GM18498 (cell line): ENCODE data around the gene FRAS1.
"Not testable (repeated sequence)": the region's sequence is repeated elsewhere in the genome, so short reads cannot be mapped to it uniquely, and the experiment has no call there.

Source experiments
- ATAC-seq: cut with Tn5 transposase; IDR thresholded peaks from one replicate; pipeline ENCODE4 v1.9.1; 2021; ENCODE audit warnings: mild to moderate bottlenecking, moderate library complexity; ENCODE audit not compliant: unreplicated experiment

FRAS1 gene

DNA sequence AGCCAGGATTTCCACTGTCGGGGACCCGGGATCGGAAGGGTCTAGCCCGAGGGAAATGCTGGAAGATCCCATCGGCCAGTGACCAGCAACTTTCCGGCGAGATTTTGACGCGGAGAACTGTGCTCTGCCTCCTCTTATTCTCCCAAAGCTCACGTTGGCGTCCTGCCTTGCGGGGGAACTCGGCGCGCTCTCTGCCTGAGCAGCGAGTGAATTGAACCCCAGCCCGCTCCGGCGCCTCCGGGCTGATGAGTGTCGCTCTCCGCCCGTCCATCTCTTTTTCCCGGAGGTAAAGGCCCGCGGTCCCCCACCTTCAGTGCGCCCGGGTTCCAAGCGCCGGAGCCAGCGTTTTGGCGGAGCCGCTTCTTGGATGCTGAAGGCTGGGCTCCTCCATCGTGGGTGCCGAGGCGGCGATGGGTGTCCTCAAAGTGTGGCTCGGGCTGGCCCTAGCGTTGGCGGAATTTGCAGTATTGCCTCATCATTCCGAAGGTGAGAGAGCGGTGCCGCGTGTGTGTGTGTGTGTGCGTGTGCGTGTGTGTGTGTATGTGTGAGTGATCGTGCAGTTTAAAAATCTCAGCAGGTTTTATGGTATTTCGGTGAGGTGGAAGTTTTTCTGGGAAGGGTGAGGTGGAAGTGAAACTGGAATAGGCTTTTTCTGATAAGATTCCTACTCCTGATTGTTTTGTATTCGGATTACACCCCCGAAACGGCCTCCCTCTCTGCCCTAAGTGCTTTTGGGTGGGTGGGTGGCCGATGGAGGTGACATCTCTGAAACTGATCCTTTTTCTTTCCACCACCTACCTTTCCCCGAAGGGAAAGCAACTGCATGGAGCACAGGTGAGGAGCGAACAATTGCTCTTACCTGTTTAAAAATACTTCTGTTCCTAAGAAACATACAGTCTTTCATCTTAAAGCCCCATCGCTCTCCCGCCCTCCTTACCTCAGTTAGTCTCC lies 752 bp downstream of the FRAS1 start:
- peak; percentile 36 for ATAC-seq

GRCh38 chr4:78058591-78059523 lies 1.7 kb downstream of the FRAS1 start:
- ATAC-seq, result no peak

- no peak for ATAC-seq
Observed at GRCh38 chr4:78059524-78059889, 2.4 kb downstream of the FRAS1 start.

DNA sequence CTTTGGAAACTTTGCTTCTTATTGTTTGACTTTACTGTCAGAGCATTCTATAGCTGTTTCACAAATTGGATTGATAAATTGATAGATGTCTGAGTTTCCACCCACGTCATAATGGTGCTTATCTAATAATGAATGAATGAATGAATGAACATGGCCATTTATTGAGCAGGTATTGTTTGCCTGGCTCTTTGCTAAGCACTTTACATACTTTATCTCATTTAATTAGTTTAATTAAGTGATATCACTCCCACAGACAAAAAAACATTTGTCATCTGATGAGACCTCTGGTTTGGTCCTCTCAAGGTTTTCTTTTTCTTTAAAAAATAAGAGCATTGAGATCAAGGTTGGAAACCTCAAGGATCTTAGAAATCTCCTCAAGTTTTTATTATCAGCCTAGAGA lies 2.8 kb downstream of the FRAS1 start:
- no peak for ATAC-seq

GRCh38 chr4:78061939-78062570 lies 4.9 kb downstream of the FRAS1 start:
- ATAC-seq, result no peak

GRCh38 chr4:78065508-78066192 lies 8.5 kb downstream of the FRAS1 start:
- ATAC-seq, result no peak

- ATAC-seq, result no peak
Observed at GRCh38 chr4:78068481-78068880, 11.4 kb downstream of the FRAS1 start.

- no peak for ATAC-seq
Observed at GRCh38 chr4:78069319-78069718, 12.2 kb downstream of the FRAS1 start.

- no peak for ATAC-seq
Observed at GRCh38 chr4:78069859-78070258, 12.7 kb downstream of the FRAS1 start.

DNA sequence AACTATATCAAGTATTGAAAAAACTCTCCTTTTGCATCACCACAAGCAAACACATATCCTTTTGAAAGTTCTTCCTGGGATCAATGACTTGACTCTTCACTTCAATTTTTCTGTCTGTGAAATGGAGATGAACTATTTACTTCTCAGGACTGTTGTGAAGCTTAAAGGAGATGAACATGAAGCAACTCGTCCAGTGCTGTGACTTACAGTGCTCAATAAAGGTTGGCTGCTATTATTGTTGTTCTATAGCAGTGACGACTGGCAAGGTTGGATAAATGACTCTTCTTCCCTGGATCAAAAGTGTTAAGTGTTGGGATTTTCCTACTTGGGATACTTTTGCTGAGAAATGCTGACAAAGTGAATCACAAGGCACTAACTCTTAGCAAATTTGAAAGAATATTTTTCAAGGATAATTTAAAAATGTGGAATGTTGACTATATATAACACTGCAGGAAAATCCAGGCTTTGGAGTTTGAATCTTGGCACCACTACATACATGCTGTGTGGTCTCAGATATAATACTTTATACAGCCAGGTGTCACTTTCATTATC lies 13.7 kb downstream of the FRAS1 start:
- no peak for ATAC-seq

DNA sequence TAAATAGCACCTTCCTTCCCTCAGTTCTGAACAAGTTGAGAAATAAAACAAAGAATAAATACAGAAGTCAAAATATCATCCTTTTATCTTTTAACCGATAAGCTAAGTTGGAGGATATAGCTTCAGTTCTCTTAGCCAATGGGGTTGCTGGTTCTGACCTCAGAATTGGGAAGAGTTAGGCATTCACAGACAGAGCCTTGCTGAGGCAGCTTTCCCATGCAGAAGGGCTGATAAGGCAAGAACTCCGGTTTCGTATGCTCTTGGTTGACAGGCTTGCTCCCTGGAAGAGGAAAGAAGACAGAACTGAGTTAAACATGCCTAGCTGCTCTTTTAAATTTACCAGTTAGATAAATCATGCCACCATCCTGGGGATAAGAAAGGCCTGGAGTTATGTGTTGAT lies 17.6 kb downstream of the FRAS1 start:
- ATAC-seq, result no peak

DNA sequence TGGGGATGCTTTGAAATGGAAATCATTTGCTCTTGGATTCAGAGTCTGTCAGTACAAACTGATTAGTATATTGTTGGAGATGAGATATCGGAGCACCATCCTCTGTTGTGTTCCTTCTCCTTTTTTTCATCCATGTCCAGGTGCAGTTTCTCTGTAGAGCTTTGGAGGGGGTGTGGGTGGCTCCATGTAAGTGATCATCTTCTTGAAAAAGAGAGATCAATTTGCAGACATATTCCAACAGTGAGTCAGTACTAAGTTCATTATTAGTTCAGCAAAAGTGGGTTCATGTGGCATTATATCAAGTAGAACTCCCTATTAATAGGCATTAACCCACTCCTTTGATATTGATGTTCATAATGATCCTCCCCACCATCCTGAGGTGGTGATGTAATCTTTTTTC lies 18.9 kb downstream of the FRAS1 start:
- ATAC-seq, result no peak

DNA sequence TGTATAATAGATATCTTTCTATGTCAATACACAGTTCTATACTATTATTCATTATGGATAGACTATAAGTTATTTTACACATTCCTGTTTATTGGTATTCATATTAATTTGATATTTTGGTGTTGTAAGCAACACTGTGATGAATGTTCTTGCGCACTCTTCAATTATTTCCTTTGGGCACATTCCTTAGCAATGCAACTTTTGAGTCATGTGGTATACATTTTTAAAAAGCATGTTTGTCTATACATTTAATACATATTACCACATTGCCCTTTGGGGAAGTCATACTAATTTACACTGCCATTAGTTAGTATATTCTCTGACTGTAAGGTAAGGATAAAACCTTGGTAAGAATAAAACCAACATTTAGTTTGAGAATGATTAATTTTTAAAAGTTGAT lies 21.0 kb downstream of the FRAS1 start:
- no peak for ATAC-seq

- ATAC-seq, result no peak
Observed at GRCh38 chr4:78079726-78080430, 22.8 kb downstream of the FRAS1 start.

DNA sequence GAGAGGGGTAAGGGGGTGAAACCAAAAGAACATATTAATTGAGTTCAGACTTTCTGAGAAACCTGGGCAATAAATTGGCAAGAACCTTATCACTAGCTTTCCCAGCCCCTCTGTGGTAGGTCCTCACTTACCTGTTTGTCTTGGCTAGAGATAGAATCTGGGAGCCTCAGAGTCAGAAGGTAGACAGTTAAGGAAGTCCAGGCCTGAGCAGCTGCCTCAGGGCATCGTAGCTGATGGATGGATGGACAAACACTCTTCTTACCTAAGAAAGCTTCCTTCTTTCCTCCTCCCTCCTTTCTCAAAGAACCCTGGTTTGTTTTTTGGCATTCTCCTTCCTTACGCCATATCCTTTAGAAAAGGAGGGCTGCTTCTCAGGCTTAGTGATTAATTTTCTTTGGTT lies 24.4 kb downstream of the FRAS1 start:
- no peak for ATAC-seq

GRCh38 chr4:78083035-78083434 lies 25.9 kb downstream of the FRAS1 start:
- ATAC-seq, result no peak

DNA sequence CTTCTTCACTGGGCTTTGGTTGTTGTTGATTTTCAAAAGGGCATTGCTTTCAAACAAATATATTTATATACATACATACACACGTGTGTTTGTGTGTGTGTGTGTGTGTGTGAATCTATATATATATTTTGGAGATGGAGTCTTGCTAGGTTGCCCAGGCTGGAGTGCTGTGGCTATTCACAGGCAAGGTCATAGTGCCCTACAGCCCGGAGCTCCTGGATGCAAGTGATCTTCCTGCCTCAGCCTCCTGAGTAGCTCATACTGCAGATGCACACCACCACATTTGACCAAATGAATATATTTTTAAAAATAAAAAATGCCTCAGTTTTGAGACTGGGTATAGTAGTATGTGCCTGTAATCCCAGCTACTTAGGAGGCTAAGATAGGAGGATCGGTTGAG lies 34.4 kb downstream of the FRAS1 start:
- ATAC-seq, result no peak

DNA sequence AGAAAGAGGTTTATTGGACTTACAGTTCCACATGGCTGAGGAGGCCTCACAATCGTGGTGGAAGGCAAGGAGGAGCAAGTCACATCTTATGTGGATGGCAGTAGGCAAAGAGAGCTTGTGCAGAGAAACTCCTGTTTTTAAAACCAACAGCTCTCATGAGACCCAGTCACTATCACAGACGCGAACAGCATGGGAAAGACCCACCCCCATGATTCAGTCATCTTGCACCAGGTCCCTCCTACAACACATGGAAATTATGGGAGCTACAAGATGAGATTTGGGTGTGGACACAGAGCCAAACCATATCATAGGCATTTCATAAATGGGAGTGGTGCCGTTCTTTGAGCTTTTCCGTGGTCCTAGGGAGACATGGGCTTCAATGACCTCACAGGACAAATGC lies 35.2 kb downstream of the FRAS1 start:
- not testable (repeated sequence) for ATAC-seq

- no peak for ATAC-seq
Observed at GRCh38 chr4:78092850-78093249, 35.7 kb downstream of the FRAS1 start.

GRCh38 chr4:78095081-78095480 lies 38.0 kb downstream of the FRAS1 start:
- no peak for ATAC-seq
